Right hindlimb (tissue), 1 donor: Measurements from ENCODE around the gene ECT2L.

Experiments used
- DNase-seq: peaks from one replicate; pipeline ENCODE4 v3.0.0-alpha.2; 2018

The ECT2L gene

GRCh38 chr6:138806889-138807288 is 11.0 kb downstream of the ECT2L start:
- DNase-seq: no peak

GRCh38 chr6:138809677-138810076 is 13.8 kb downstream of the ECT2L start:
- no peak for DNase-seq

GRCh38 chr6:138811866-138812265 is 16.0 kb downstream of the ECT2L start:
- no peak for DNase-seq

GRCh38 chr6:138814179-138814834 is 18.4 kb downstream of the ECT2L start:
- no peak for DNase-seq

- DNase-seq: no peak
Observed at GRCh38 chr6:138815221-138815620, 19.3 kb downstream of the ECT2L start.

GRCh38 chr6:138815797-138816528 is 20.1 kb downstream of the ECT2L start:
- no peak for DNase-seq

GRCh38 chr6:138817799-138818198 is 21.9 kb downstream of the ECT2L start:
- DNase-seq: no peak

- no peak for DNase-seq
Observed at GRCh38 chr6:138818496-138819194, 22.8 kb downstream of the ECT2L start.

GRCh38 chr6:138821519-138821918 is 25.6 kb downstream of the ECT2L start:
- no peak for DNase-seq

GRCh38 chr6:138824482-138825144 is 28.7 kb downstream of the ECT2L start:
- DNase-seq: no peak

- DNase-seq: no peak
Observed at GRCh38 chr6:138830248-138830647, 34.4 kb downstream of the ECT2L start.

- no peak for DNase-seq
Observed at GRCh38 chr6:138832182-138832581, 36.3 kb downstream of the ECT2L start.

GRCh38 chr6:138833816-138834539 is 38.1 kb downstream of the ECT2L start:
- peak; percentile 64 for DNase-seq

- no peak for DNase-seq
Observed at GRCh38 chr6:138837246-138837645, 41.4 kb downstream of the ECT2L start.

- DNase-seq: peak; percentile 38
Observed at GRCh38 chr6:138844192-138844591, 48.3 kb downstream of the ECT2L start.

GRCh38 chr6:138847884-138848283 is 52.0 kb downstream of the ECT2L start:
- no peak for DNase-seq

GRCh38 chr6:138848461-138848860 is 52.6 kb downstream of the ECT2L start:
- DNase-seq: no peak

- DNase-seq: no peak
Observed at GRCh38 chr6:138849791-138850190, 53.9 kb downstream of the ECT2L start.

- no peak for DNase-seq
Observed at GRCh38 chr6:138856654-138857053, 60.8 kb downstream of the ECT2L start.

GRCh38 chr6:138857775-138858174 is 61.9 kb downstream of the ECT2L start:
- DNase-seq: no peak

GRCh38 chr6:138862456-138862855 is 66.6 kb downstream of the ECT2L start:
- DNase-seq: peak; percentile 49

GRCh38 chr6:138863321-138863720 is 67.4 kb downstream of the ECT2L start:
- DNase-seq: no peak
